GM13977 (cell line): ENCODE data around the gene PAEP.
"Not testable (repeated sequence)": the region's sequence is repeated elsewhere in the genome, so short reads cannot be mapped to it uniquely, and the experiment has no call there.

Source experiments
- DNase-seq: peaks from one replicate; pipeline ENCODE4 v3.0.0; 2012; ENCODE audit warnings: low spot score
- CTCF ChIP-seq: IDR thresholded peaks from 2 replicates; pipeline ENCODE4 v1.5.1; 2012; ENCODE audit warnings: mild to moderate bottlenecking, control low read depth; ENCODE audit not compliant: insufficient read depth; ENCODE audit errors: extremely low read depth, missing control alignments
- in situ Hi-C: fragments of 300-500 bp; cut with MboI; formaldehyde crosslinking; loops from one replicate; pipeline ENCODE4 v1.12.0; 2022; ENCODE audit warnings: low sequenced_read_pairs, low pct_unique_long_range_greater_than_20kb, mixed read lengths, inconsistent platforms; ENCODE audit not compliant: unreplicated experiment

PAEP gene

GRCh38 chr9:135561391-135562234, at the start of gene PAEP:
TSS of gene PAEP (plus strand) at chr9:135561756.
- in situ Hi-C loops: no loop called here
- TF ChIP-seq CTCF: no peak
- no peak for DNase-seq

- in situ Hi-C loops: no loop called here
- no peak for TF ChIP-seq CTCF
- DNase-seq: no peak
Observed at GRCh38 chr9:135512241-135512603, 49.3 kb upstream of the PAEP start.

GRCh38 chr9:135512904-135513303, 48.7 kb upstream of the PAEP start:
- no peak for DNase-seq
- in situ Hi-C loops: no loop called here
- no peak for TF ChIP-seq CTCF

DNA sequence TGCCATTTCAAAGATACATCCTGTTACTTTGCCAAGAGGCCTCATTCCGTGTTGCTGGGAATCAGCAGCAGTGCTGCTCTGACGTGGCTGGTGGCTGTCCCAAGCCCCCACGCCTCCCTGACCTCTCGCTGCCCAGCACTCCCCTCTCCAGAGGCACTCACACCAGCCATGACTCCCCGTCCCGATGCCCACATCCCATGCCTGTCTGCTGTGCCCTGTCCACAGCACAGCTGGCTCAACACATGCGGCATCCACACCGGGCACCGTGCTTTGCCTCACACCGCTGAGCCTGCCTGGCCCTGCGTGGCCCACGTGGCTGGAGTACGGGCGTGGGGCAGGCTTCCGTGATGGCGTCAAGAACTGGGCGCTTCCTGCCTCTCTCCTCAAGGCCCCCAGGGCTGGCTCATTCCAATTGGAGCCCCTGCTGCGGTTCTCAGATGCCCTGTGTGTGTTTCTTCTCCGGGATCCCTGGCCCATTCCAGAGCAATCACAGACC, 48.2 kb upstream of the PAEP start:
- in situ Hi-C loops: no loop called here

GRCh38 chr9:135513906-135514305, 47.6 kb upstream of the PAEP start:
- DNase-seq, in situ Hi-C loops: not testable (repeated sequence)

More for the DNA sequence above, 48.2 kb upstream of the PAEP start:
- no peak for TF ChIP-seq CTCF
- DNase-seq: peak; percentile 4

GRCh38 chr9:135514342-135515082, 47.0 kb upstream of the PAEP start:
- TF ChIP-seq CTCF: no peak
- in situ Hi-C loops: no loop called here
- DNase-seq: peak; percentile 8
